Measurements from ENCODE around the gene CCDC192.
"Not testable (repeated sequence)": the region's sequence is repeated elsewhere in the genome, so short reads cannot be mapped to it uniquely, and the experiment has no call there.

Gene CCDC192

GRCh38 chr5:127847641-127848040, 144.4 kb downstream of the CCDC192 start:
- DNase-seq (ENCODE audit: low read depth), result not testable (repeated sequence)

GRCh38 chr5:127848098-127848497, 144.9 kb downstream of the CCDC192 start:
- no peak for DNase-seq (ENCODE audit: low read depth)

- DNase-seq (ENCODE audit: low read depth), result no peak
Measured at GRCh38 chr5:127849408-127849807, 146.2 kb downstream of the CCDC192 start.

- no peak for DNase-seq (ENCODE audit: low read depth)
Measured at GRCh38 chr5:127849891-127850290, 146.7 kb downstream of the CCDC192 start.

- no peak for DNase-seq (ENCODE audit: low read depth)
Measured at GRCh38 chr5:127851964-127852363, 148.8 kb downstream of the CCDC192 start.

GRCh38 chr5:127854520-127854919, 151.3 kb downstream of the CCDC192 start:
- no peak for DNase-seq (ENCODE audit: low read depth)

GRCh38 chr5:127856292-127856691, 153.1 kb downstream of the CCDC192 start:
- DNase-seq (ENCODE audit: low read depth), result peak; percentile 95

- DNase-seq (ENCODE audit: low read depth), result peak; percentile 39
Measured at GRCh38 chr5:127858116-127858784, 155.1 kb downstream of the CCDC192 start.

GRCh38 chr5:127860291-127860690, 157.1 kb downstream of the CCDC192 start:
- no peak for DNase-seq (ENCODE audit: low read depth)

GRCh38 chr5:127863161-127863560, 160.0 kb downstream of the CCDC192 start:
- no peak for DNase-seq (ENCODE audit: low read depth)

- peak; percentile 61 for DNase-seq (ENCODE audit: low read depth)
Measured at GRCh38 chr5:127863610-127864395, 160.6 kb downstream of the CCDC192 start.

- no peak for DNase-seq (ENCODE audit: low read depth)
Measured at GRCh38 chr5:127864511-127864910, 161.3 kb downstream of the CCDC192 start.

GRCh38 chr5:127865273-127865672, 162.1 kb downstream of the CCDC192 start:
- DNase-seq (ENCODE audit: low read depth), result no peak

- DNase-seq (ENCODE audit: low read depth), result no peak
Measured at GRCh38 chr5:127867022-127867783, 164.0 kb downstream of the CCDC192 start.

GRCh38 chr5:127870914-127871313, 167.7 kb downstream of the CCDC192 start:
- no peak for DNase-seq (ENCODE audit: low read depth)

- no peak for DNase-seq (ENCODE audit: low read depth)
Measured at GRCh38 chr5:127871503-127872153, 168.4 kb downstream of the CCDC192 start.

- no peak for DNase-seq (ENCODE audit: low read depth)
Measured at GRCh38 chr5:127872494-127872893, 169.3 kb downstream of the CCDC192 start.

- peak; percentile 80 for DNase-seq (ENCODE audit: low read depth)
Measured at GRCh38 chr5:127875235-127876021, 172.2 kb downstream of the CCDC192 start.

- DNase-seq (ENCODE audit: low read depth), result no peak
Measured at GRCh38 chr5:127876384-127876783, 173.2 kb downstream of the CCDC192 start.

- DNase-seq (ENCODE audit: low read depth), result peak; percentile 66
Measured at GRCh38 chr5:127878174-127878750, 175.1 kb downstream of the CCDC192 start.

- DNase-seq (ENCODE audit: low read depth), result no peak
Measured at GRCh38 chr5:127884416-127884815, 181.2 kb downstream of the CCDC192 start.

Measured in amniotic epithelial cell (primary cell).